ENCODE data around the gene ANO6.

- no peak for TF ChIP-seq CTCF (IDR thresholded peaks at IDR 0.05)
- TF ChIP-seq POLR2A (IDR thresholded peaks at IDR 0.05), result no peak
- no peak for TF ChIP-seq POLR2AphosphoS5 (IDR thresholded peaks at IDR 0.05)
- TF ChIP-seq EP300 (IDR thresholded peaks at IDR 0.05), result no peak
Observed at GRCh38 chr12:45427042-45427441, 211.1 kb downstream of the ANO6 start.
